NCI-H226 (cell line): ENCODE data around the gene OR1J2.

ENCODE experiments used
- DNase-seq: peaks from one replicate; pipeline ENCODE4 v3.0.0-alpha.2; 2015

Gene OR1J2

GRCh38 chr9:122552812-122553211 lies 42.2 kb downstream of the OR1J2 start, which contains the start of gene OR1N2:
Gene OR1N2, plus strand, starts transcription at chr9:122553112. Its CDS starts 100 bp downstream, at chr9:122553212.
- no peak for DNase-seq
